GM21515 (cell line): ENCODE measurements around the gene CD5L.

Experiments used
- ATAC-seq: cut with Tn5 transposase; IDR thresholded peaks from one replicate; pipeline ENCODE4 v1.9.1; 2021; ENCODE audit not compliant: unreplicated experiment

CD5L gene

GRCh38 chr1:157841708-157842107 is at the start of gene CD5L:
CD5L (minus strand) TSS chr1:157841808; CDS start chr1:157841701, 107 bp downstream.
- ATAC-seq = no peak

GRCh38 chr1:157882580-157882979 is 41.0 kb upstream of the CD5L start:
- ATAC-seq = no peak

DNA sequence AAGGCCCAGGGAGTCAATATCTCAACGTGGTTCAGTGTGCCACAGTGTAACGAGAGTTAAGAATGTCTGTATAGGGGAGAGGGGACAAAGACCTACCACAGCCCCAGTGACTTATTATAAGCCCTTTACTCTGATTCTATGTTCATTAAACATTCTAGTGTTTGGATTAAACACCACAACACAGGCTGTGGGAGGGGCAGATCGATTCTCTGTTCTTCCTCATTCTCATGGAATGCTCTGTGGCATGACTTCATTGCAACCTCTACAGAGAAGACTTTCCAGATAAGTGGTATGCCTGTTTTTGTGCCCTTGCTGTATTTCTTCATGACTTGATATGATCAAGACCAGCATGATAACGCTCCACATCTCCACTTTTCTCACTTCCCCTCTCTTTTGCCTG is 39.0 kb upstream of the CD5L start:
- no peak for ATAC-seq

GRCh38 chr1:157878059-157878458 is 36.5 kb upstream of the CD5L start:
- no peak for ATAC-seq

DNA sequence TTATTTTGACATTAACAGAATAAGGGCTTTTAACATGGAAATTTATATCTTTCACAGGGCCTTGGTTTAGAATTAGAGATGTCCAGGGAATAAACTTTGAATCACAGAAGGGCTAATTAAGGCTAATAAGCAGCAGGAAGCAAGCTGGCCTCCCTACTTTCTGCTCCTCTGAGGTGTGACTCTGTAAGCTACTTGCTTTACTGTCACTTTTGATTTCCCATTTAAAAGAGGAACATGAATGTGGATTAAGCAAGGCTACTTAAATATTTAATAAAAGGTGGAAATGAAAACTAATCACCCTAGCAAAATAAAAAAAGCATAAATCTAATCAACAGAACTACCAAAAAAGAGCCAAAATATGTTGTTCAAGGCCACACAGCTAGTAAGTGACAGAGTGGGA is 28.9 kb upstream of the CD5L start:
- ATAC-seq = no peak

- no peak for ATAC-seq
Measured at GRCh38 chr1:157868654-157869053, 27.0 kb upstream of the CD5L start.

- no peak for ATAC-seq
Measured at GRCh38 chr1:157862114-157863070, 20.8 kb upstream of the CD5L start.

DNA sequence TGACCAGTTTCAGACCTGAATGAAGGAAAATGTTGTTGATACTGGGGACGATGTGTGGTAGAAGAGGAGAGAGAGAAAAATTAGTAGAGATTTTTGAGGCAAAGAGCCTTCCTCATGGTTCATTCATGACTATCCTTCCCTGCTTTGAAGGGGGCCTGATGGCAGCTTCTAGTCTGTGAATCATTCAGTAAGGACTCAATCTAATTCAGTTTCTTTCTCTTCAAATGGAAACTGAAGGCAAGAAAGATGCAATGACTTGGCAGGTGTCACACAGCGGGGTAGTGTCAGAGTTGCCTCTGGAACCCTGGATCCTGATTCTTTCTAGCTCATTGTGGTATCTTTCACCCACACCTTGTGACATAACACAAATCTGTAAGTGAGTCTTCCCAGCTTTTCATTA is 14.9 kb upstream of the CD5L start:
- no peak for ATAC-seq

- ATAC-seq = no peak
Measured at GRCh38 chr1:157852476-157852875, 10.9 kb upstream of the CD5L start.

GRCh38 chr1:157849229-157849875 is 7.7 kb upstream of the CD5L start:
- ATAC-seq = peak; percentile 77

DNA sequence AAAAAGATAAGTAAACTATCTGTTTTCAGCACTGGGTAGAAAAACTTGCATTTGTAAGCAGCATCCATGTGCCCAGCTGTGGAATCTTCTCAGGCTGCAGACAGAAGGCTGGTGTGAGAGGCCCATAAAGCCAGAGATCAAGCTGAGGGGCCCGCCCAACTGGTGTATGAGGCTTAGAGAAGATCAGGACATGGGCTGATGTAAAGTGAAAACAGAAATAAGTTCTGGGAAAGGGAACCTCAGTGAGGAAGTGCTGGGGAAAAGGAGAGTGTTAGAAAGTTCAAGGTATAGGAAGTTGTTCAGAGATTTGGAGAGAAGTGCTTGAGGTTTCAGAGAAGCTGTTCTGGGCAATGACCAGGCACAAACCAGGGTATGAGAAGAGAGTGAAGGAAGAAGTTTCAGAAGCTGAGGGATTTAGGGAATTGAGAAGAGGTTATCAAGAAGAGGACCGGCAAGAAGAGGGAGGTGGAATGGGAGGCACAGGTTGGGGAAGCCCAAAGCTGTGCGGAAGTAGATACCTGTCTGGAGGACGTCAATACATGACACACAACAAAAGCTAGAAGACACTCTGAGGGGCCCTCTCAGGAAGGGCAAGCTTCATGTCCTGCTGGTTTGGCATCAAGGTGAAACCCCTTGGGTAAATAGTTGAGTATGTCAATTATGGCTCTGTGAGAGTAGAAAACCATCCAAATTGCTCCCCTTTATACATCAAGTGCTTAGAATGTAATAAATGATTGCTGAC is 2.7 kb upstream of the CD5L start:
- no peak for ATAC-seq

DNA sequence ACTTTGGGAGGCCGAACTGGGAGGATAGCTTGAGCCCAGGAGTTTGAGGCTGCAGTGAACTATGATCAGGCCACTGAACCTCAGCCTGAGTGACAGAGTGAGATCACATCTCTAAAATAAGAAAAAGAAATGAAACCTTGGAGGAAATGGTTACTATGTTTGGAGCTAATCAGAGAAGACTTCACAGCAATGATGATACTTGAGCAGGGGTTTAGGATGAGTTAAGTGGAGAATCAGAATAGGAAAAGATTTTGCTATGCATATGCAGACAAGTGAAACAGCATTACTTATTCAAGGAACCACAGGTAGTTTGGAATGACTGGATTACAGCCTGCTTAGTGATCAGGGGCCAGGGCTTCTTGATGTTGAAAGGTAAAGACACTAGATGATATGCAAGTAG is 1.3 kb upstream of the CD5L start:
- no peak for ATAC-seq

DNA sequence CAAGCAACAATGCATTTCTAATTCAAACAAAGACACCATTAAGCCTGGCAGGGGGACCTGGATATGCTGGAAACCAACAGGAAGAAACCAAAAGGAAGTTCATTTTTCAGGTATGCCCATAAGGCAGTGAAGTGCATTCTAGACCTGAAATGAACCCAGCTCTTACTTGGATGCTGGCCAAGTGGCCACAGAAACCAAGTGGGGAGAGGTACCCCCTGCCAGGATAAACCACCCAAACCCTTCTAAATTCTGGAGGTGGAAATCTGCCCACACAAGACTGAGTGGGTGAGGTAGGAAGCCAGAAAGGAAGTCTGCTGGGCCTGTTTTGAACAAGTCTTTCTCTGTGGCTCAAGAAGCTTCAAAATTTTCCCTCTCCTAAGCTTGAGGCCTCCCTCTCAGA is 2.6 kb downstream of the CD5L start:
- no peak for ATAC-seq

GRCh38 chr1:157834430-157834829 is 7.2 kb downstream of the CD5L start:
- no peak for ATAC-seq

DNA sequence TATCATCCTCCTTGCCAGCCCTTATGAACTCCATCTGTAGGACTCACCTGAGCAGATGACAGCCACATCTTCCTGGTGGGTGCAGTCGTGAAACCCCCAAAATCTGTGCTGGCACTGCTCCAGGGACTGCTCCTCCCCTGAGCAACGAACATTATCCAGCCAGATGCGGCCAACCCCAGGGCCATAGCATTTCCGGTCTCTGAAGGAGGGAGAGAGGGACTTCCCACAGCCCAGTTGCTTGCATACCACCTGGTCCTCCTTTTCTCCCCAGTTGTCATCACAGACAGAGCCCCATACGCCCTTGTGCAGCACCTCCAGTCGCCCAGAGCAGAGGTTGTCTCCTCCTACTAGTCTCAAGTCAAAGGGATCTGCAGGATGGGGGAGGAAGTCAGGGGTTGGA is 8.5 kb downstream of the CD5L start:
- ATAC-seq = no peak

DNA sequence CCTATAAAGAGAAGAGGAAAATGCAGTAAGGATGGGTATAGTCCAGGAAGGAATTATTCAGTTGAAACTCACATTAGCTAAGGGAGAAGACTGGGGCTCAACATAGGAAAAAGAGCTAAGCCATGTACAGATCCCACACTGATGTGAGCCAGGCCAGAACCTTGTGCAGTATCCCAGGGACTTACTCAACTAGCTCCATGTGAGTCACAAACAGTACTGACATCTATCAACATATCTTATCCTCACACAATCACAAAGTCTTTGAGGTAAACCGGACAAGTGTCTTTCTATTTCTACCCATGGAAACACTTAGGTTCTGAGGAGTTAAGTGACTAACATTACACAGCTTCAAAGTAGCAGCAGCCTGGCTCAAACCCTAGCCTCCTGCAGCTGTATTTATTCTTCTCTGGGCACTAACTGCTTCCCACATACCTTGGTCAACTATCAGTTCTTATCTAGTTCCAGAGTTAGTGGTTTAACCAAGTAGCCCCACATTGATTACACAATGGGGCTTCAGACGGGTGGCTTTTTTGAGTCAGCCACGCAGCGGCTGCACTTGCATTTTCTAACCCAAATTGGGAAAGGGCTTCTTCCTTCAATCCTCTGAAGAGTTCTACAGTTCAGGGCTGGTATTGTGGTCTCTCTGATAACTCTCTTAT is 9.5 kb downstream of the CD5L start:
- ATAC-seq = no peak

- ATAC-seq = no peak
Measured at GRCh38 chr1:157830887-157831286, 10.7 kb downstream of the CD5L start.

GRCh38 chr1:157829711-157830110 is 11.9 kb downstream of the CD5L start:
- ATAC-seq = no peak

DNA sequence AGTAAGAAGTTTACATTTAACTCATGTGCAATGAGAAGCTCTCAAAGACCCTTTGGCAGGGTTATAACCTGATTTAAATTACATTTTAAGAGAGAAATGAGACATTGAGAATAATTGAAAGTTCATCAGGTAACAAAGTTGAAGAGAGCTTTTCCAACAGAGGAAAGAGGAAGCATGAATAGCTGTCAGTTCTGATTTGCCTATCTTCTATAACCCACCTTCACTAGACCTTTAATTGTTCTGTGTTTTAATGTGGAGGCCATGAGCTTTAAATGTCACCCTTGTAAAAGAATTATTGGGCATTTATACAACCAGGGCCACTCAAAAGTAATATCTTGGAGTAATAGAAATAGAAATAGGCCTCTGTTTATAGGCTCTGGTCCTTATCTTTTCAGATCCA is 12.4 kb downstream of the CD5L start:
- no peak for ATAC-seq

- no peak for ATAC-seq
Measured at GRCh38 chr1:157820299-157820698, 21.3 kb downstream of the CD5L start.

GRCh38 chr1:157819896-157820295 is 21.7 kb downstream of the CD5L start, which contains the start of gene FCRL1:
FCRL1 (minus strand) TSS chr1:157820120; CDS start chr1:157820037, 83 bp downstream.
- no peak for ATAC-seq
